Lower leg skin (tissue), 4 donors: ENCODE results near the gene OR2T5. TPM values are rescaled to one million over a fixed set of nuclear protein-coding genes. Genes with fewer than 3 reads are reported as not detected.
"Not testable (repeated sequence)": the region's sequence is repeated elsewhere in the genome, so short reads cannot be mapped to it uniquely, and the experiment has no call there.

Source experiments
- DNase-seq, 2 donors: peaks; one replicate each; pipeline ENCODE4 v3.0.0-alpha.2; 2019; ENCODE audit warnings: low spot score in 2 of 2
- H3K4me3 ChIP-seq: fragments of 200-600 bp; sonication (generic); 2 replicates; pipeline ENCODE4 v1.5.1; 2017; ENCODE audit warnings: mild to moderate bottlenecking, low read depth; ENCODE audit not compliant: poor library complexity, severe bottlenecking
- CTCF ChIP-seq, 3 donors: fragments of 450-650 bp; IDR thresholded peaks; one replicate each; pipeline ENCODE4 v1.5.1; 2016; ENCODE audit warnings: antibody characterized with exemption in 3 of 3, mild to moderate bottlenecking in 3 of 3, moderate library complexity in 2 of 3
- POLR2A ChIP-seq, 2 donors: fragments of 450-650 bp; IDR thresholded peaks; one replicate each; pipeline ENCODE4 v1.6.1; 2016 to 2017; ENCODE audit warnings: antibody characterized with exemption in 2 of 2, mild to moderate bottlenecking in 1 of 2, moderate library complexity in 1 of 2
- WGBS, 2 donors: methylation state at CpG; one replicate each; pipeline ENCODE4 v1.1.5; 2018; 5-methylcytosine and 5-hydroxymethylcytosine counted together
- intact Hi-C: fragments of 100-400 bp; cut with DNase I; formaldehyde crosslinking; loops from one replicate; pipeline ENCODE4 v1.15.0; 2023; ENCODE audit warnings: low total_unique reads
- total RNA-seq, 4 donors: library from RNA; depleted of rRNA; stranded (reverse); fragments of >200 nt; gene quantifications; one replicate each; pipeline ENCODE4 v1.1.0, GENCODE V29; 2016

The OR2T5 gene
- total RNA-seq, 4 donors from 2014 or later = not detected

GRCh38 chr1:248521856-248522255, 33.5 kb downstream of the OR2T5 start:
- TF ChIP-seq POLR2A (IDR thresholded peaks at IDR 0.05) = no peak
- TF ChIP-seq CTCF (IDR thresholded peaks at IDR 0.05) = no peak
- DNase-seq = no peak
- 85 to 88% methylated on average over 12 of the region's 12 CpGs for WGBS, 2 donors
- intact Hi-C loops = no loop called here
- no peak overlapping the region for H3K4me3 ChIP-seq

GRCh38 chr1:248537449-248537848, 49.1 kb downstream of the OR2T5 start:
- DNase-seq, H3K4me3 ChIP-seq, intact Hi-C loops: not testable (repeated sequence)

Other genes with a start within 250 kb of the OR2T5 start
- gene OR2T33, start 210.6 kb upstream of the OR2T5 start, total RNA-seq = not detected
- not detected for gene OR2T12, start 185.2 kb upstream of the OR2T5 start, total RNA-seq
- not detected for gene OR2M7, start 164.0 kb upstream of the OR2T5 start, total RNA-seq
- not detected for gene OR14C36, start 139.8 kb upstream of the OR2T5 start, total RNA-seq
- not detected for gene OR2T4, start 126.9 kb upstream of the OR2T5 start, total RNA-seq
- not detected for gene OR2T6, start 112.8 kb upstream of the OR2T5 start, total RNA-seq
- not detected for gene OR2T1, start 85.5 kb upstream of the OR2T5 start, total RNA-seq
- not detected for gene OR2T2, start 43.0 kb upstream of the OR2T5 start, total RNA-seq
- gene OR2T3, start 15.2 kb upstream of the OR2T5 start, total RNA-seq = not detected
- gene OR2G6, start 19.5 kb downstream of the OR2T5 start, total RNA-seq = not detected
- under 1 TPM in 1 of 4 donors, not detected in 3; 0.49 TPM for gene OR2T29, start 74.2 kb downstream of the OR2T5 start, total RNA-seq
- not detected for gene OR2T34, start 86.2 kb downstream of the OR2T5 start, total RNA-seq
- not detected for gene OR2T10, start 109.1 kb downstream of the OR2T5 start, total RNA-seq
- under 1 TPM in 1 of 4 donors, not detected in 3; 0.57 TPM for gene OR2T11, start 146.5 kb downstream of the OR2T5 start, total RNA-seq
- under 1 TPM in 1 of 4 donors, not detected in 3; 0.30 TPM for gene OR2T35, start 156.7 kb downstream of the OR2T5 start, total RNA-seq
- gene OR2T27, start 166.9 kb downstream of the OR2T5 start, total RNA-seq = not detected
- not detected for gene OR14I1, start 214.2 kb downstream of the OR2T5 start, total RNA-seq